ENCODE results near the gene ADORA1.

DNA sequence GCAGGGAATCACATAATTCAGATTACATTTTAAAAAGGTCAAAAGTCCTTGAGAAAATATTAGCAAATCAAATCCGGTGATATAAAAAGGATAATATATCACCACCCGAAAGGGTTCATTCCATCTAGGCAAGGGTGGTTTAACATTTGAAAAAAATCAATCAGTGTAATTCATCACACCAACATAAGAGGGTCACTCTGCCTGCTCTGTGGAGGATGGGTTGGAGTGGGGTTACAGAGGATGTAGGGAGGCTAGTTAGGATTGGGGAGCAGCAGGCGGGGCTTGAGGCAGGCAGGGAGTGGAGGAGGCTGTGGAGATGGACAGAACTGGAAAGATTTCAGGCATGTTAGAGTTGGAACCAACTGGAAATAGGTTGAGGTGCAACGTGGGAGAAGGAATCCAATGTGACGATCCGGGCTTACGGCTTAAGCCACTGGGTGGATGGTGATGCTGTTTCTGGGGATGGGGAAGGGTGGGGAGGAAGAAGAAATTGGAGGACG is 12.5 kb downstream of the ADORA1 start:
- TF ChIP-seq, protein P1, sequence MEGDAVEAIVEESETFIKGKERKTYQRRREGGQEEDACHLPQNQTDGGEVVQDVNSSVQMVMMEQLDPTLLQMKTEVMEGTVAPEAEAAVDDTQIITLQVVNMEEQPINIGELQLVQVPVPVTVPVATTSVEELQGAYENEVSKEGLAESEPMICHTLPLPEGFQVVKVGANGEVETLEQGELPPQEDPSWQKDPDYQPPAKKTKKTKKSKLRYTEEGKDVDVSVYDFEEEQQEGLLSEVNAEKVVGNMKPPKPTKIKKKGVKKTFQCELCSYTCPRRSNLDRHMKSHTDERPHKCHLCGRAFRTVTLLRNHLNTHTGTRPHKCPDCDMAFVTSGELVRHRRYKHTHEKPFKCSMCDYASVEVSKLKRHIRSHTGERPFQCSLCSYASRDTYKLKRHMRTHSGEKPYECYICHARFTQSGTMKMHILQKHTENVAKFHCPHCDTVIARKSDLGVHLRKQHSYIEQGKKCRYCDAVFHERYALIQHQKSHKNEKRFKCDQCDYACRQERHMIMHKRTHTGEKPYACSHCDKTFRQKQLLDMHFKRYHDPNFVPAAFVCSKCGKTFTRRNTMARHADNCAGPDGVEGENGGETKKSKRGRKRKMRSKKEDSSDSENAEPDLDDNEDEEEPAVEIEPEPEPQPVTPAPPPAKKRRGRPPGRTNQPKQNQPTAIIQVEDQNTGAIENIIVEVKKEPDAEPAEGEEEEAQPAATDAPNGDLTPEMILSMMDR (IDR thresholded peaks at IDR 0.05): no peak
- TF ChIP-seq POLR2A (IDR thresholded peaks at IDR 0.05): no peak

Measured in heart left ventricle (tissue), 13 donors.